ENCODE measurements around the gene DYNLL1.
"Not testable (repeated sequence)": the region's sequence is repeated elsewhere in the genome, so short reads cannot be mapped to it uniquely, and the experiment has no call there.

The DYNLL1 gene

GRCh38 chr12:120497524-120498150 is 1.7 kb downstream of the DYNLL1 start:
- no peak for TF ChIP-seq CTCF (IDR thresholded peaks at IDR 0.05; ENCODE audit: low read depth, low read length)
- DNase-seq (ENCODE audit: extremely low read depth, low read depth), result no peak

- TF ChIP-seq CTCF (IDR thresholded peaks at IDR 0.05; ENCODE audit: low read depth, low read length), result no peak
- no peak for DNase-seq (ENCODE audit: extremely low read depth, low read depth)
Observed at GRCh38 chr12:120498870-120499515, 3.1 kb downstream of the DYNLL1 start.

DNA sequence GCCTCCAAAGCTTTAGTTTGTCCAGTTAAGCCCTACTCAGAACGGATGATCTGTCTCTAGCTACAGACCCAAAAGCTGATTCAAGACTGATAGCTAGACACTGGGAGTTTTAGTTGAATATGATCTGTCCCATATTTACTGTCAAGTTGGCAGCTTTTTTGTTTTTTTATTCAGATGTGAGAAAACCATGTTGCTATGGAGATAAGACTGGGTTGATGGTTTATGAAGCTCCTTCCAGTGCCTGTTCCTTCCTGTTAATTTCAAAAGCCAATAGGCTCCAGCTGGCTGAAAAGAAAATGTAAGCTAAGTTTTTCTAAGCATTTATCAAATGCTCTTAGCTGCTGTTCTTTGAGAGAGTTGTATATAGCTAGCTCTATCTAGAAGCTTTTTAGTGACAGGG is 4.7 kb downstream of the DYNLL1 start:
- TF ChIP-seq CTCF (IDR thresholded peaks at IDR 0.05; ENCODE audit: low read depth, low read length), result no peak
- no peak for DNase-seq (ENCODE audit: extremely low read depth, low read depth)

DNA sequence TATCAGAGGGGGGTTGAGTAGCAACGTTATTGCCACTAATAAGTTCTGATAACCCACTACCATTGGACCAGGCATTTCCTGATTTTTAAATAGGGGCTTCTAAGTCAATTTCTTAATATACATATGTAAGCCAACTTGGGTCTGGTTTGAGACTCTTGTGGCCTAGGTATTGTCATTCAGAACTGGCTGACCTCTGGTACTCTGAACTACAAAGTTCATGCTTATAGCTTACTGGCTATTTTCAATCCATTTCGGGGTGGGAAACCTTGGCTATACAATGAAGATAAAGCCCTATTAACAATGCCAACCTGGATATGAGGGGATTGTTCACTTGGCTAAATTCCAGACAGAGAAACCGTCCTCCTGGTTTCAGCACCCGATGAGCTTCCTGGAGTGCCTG is 8.7 kb downstream of the DYNLL1 start:
- no peak for TF ChIP-seq CTCF (IDR thresholded peaks at IDR 0.05; ENCODE audit: low read depth, low read length)

DNA sequence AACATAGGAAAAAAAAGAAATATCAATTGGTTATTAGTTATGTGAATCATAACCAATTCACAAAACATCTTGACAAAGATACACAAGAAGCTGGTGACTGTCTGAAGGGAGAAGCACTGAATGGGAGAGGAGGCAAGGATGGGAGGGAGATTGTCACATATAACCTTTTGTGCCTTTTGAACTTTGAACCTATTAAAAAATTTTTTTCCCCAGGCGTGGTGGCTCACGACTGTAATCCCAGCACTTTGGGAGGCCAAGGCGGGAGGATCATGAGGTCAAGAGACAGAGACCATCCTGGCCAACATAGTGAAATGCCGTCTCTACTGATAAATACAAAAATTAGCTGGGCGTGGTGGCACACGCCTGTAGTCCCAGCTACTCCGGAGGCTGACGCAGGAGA is 12.6 kb downstream of the DYNLL1 start:
- DNase-seq (ENCODE audit: extremely low read depth, low read depth), result no peak
- no peak for TF ChIP-seq CTCF (IDR thresholded peaks at IDR 0.05; ENCODE audit: low read depth, low read length)

More for the DNA sequence above, 8.7 kb downstream of the DYNLL1 start:
- DNase-seq (ENCODE audit: extremely low read depth, low read depth), result no peak

- no peak for TF ChIP-seq CTCF (IDR thresholded peaks at IDR 0.05; ENCODE audit: low read depth, low read length)
- DNase-seq (ENCODE audit: extremely low read depth, low read depth), result no peak
Observed at GRCh38 chr12:120514002-120514401, 18.1 kb downstream of the DYNLL1 start.

- no peak for TF ChIP-seq CTCF (IDR thresholded peaks at IDR 0.05; ENCODE audit: low read depth, low read length)
- no peak for DNase-seq (ENCODE audit: extremely low read depth, low read depth)
Observed at GRCh38 chr12:120515496-120515895, 19.6 kb downstream of the DYNLL1 start.

DNA sequence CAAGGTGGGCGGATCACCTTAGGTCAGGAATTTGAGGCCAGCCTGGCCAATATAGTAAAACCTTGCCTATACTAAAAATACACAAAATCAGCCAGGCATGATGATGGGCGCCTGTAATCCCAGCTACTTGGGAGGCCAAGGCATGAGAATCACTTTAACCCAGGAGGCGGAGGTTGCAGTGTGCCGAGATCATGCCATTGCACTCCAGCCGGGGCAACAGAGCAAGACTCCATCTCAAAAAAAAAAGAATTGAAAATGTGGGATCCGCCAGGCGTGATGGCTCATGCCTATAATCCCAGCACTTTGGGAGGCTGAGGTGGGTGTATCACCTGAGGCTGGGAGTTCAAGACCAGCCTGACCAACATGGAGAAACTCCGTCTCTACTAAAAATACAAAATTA is 23.4 kb downstream of the DYNLL1 start:
- not testable (repeated sequence) for DNase-seq (ENCODE audit: extremely low read depth, low read depth)
